ENCODE data around the gene APOB. TPM values are rescaled to one million over a fixed set of nuclear protein-coding genes. Genes with fewer than 3 reads are reported as not detected.

The APOB gene
- total RNA-seq, 1 donor from 2014 or later: 9.1 TPM

- no peaks in the 10 kb centered on the region for H3K27me3 ChIP-seq (ENCODE audit: low read depth)
- TF ChIP-seq, protein P1, sequence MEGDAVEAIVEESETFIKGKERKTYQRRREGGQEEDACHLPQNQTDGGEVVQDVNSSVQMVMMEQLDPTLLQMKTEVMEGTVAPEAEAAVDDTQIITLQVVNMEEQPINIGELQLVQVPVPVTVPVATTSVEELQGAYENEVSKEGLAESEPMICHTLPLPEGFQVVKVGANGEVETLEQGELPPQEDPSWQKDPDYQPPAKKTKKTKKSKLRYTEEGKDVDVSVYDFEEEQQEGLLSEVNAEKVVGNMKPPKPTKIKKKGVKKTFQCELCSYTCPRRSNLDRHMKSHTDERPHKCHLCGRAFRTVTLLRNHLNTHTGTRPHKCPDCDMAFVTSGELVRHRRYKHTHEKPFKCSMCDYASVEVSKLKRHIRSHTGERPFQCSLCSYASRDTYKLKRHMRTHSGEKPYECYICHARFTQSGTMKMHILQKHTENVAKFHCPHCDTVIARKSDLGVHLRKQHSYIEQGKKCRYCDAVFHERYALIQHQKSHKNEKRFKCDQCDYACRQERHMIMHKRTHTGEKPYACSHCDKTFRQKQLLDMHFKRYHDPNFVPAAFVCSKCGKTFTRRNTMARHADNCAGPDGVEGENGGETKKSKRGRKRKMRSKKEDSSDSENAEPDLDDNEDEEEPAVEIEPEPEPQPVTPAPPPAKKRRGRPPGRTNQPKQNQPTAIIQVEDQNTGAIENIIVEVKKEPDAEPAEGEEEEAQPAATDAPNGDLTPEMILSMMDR (IDR thresholded peaks at IDR 0.05; ENCODE audit: borderline replicate concordance): no peak
- no peak for DNase-seq
- peaks cover 8% of the 10 kb centered on the region for H3K36me3 ChIP-seq
- H3K4me3 ChIP-seq: no peak overlapping the region
- H3K27ac ChIP-seq (replicated peaks): no peak overlapping the region
- no peaks in the 10 kb centered on the region for H3K9me3 ChIP-seq (replicated peaks)
- intact Hi-C loops (cut with micrococcal nuclease): no loop called here
- no peaks in the 10 kb centered on the region for H3K4me1 ChIP-seq
Observed at GRCh38 chr2:21005111-21005699, 38.7 kb downstream of the APOB start.

GRCh38 chr2:21004181-21004572 lies 39.7 kb downstream of the APOB start:
- no peak for DNase-seq
- Histone ChIP-seq H3K27ac (replicated peaks) (no peak overlapping the region), H3K4me3 (no peak overlapping the region), H3K36me3 (peaks cover 8% of the 10 kb centered on the region), H3K9me3 (replicated peaks) (no peaks in the 10 kb centered on the region), H3K27me3 (ENCODE audit: low read depth) (no peaks in the 10 kb centered on the region), H3K4me1 (no peaks in the 10 kb centered on the region)
- intact Hi-C loops (cut with micrococcal nuclease): no loop called here
- TF ChIP-seq, protein P1 (IDR thresholded peaks at IDR 0.05; ENCODE audit: borderline replicate concordance): no peak

DNA sequence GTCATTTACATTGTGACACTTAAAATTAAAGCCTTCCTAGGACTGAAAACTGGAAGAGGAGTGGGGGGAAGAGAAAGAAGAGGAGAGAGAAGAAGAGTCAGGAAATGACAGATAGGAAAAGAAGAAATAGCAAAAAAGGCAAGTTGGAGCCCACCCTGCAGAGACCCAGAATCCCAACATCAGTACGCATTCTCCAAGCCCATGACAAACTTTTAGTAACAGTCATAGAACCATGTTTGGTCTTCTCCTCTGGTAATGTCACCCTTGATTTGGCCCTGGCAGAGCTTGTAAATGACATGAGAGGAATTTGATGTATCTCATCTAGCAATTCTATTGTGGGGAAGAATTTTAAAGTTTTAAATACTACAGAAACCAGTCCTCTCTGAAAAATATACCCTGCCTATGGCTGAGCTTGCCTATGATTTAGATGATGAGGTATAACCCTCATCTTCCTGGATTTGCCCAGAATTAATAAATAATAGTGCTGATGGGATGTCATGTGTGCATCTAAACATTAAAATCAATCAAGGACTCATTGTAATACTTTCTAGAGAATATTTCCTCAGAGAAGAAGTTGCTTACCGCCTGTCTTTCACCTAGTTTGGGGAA lies 40.2 kb downstream of the APOB start:
- H3K36me3 ChIP-seq: peaks cover 6% of the 10 kb centered on the region
- no peak overlapping the region for H3K27ac ChIP-seq (replicated peaks)
- DNase-seq: no peak
- TF ChIP-seq, protein P1 (IDR thresholded peaks at IDR 0.05; ENCODE audit: borderline replicate concordance): no peak
- intact Hi-C loops (cut with micrococcal nuclease): no loop called here
- no peaks in the 10 kb centered on the region for H3K27me3 ChIP-seq (ENCODE audit: low read depth)
- no peak overlapping the region for H3K4me3 ChIP-seq
- no peaks in the 10 kb centered on the region for H3K4me1 ChIP-seq
- H3K9me3 ChIP-seq (replicated peaks): no peaks in the 10 kb centered on the region

DNA sequence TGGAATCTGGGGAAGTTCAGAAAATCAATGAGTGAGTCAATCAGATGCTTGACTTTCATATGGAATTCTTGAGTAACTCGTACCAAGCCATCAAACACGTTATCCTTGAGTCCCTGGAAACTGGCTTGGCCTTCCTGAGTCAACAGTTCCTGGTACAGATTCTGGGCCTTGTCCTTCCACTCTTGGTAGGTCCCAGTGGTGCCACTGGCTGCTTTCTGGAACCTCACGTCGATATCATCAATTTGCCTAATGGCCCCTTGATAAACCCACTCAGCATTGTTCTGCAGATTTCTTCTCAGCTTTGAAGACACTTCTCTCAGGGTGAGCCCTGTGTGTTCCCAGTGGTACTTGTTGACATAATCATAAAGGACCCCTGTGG lies 41.1 kb downstream of the APOB start:
- H3K4me1 ChIP-seq: no peaks in the 10 kb centered on the region
- no peaks in the 10 kb centered on the region for H3K27me3 ChIP-seq (ENCODE audit: low read depth)

GRCh38 chr2:21001988-21002813 lies 41.7 kb downstream of the APOB start:
- TF ChIP-seq, protein P1 (IDR thresholded peaks at IDR 0.05; ENCODE audit: borderline replicate concordance): no peak
- intact Hi-C loops (cut with micrococcal nuclease): no loop called here
- H3K36me3 ChIP-seq: no peaks in the 10 kb centered on the region
- H3K27ac ChIP-seq (replicated peaks): no peak overlapping the region
- no peaks in the 10 kb centered on the region for H3K27me3 ChIP-seq (ENCODE audit: low read depth)
- no peak overlapping the region for H3K4me3 ChIP-seq
- H3K9me3 ChIP-seq (replicated peaks): no peaks in the 10 kb centered on the region
- H3K4me1 ChIP-seq: no peaks in the 10 kb centered on the region
- no peak for DNase-seq

More for the DNA sequence above, 41.1 kb downstream of the APOB start:
- Histone ChIP-seq H3K9me3 (replicated peaks) (no peaks in the 10 kb centered on the region), H3K36me3 (no peaks in the 10 kb centered on the region), H3K27ac (replicated peaks) (no peak overlapping the region), H3K4me3 (no peak overlapping the region)
- intact Hi-C loops (cut with micrococcal nuclease): no loop called here
- DNase-seq: no peak
- TF ChIP-seq, protein P1 (IDR thresholded peaks at IDR 0.05; ENCODE audit: borderline replicate concordance): no peak

All from left ventricle myocardium inferior (tissue), 1 donor.